ENCODE data around the gene KNG1. TPM values are rescaled to one million over a fixed set of nuclear protein-coding genes. Genes with fewer than 3 reads are reported as not detected.

KNG1 gene
- total and polyA plus RNA-seq, 2 of the 8 experiments (the other 6 are each of a cell fraction or from before 2014, with no cell fraction given), result 0.05 TPM; not detected in 1

DNA sequence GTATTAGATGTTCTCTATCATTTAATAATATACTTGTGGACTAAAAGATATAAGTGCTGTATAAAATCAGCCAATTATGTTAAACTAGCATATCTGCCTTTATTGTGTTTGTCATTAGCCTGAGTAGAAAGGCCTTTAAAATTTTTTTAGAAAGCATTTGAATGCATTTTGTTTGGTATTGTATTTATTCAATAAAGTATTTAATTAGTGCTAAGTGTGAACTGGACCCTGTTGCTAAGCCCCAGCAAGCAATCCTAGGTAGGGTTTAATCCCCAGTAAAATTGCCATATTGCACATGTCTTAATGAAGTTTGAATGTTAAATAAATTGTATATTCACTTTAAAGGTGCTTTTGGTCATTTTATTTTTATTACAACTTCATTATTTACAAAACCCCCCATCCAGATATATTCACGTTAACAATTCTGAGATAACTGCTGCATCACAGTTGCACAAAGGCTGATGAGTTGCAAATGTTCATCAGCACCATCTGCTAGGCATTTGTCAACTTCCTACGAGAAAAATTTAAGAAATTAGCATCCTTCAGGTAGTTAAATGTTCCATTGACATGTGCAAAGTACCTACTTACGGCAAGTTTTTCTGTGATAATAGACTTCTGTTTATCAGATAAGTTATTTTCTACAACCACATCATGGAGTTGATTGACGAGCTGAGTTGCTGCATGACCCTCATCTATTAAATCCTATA, 72.5 kb downstream of the KNG1 start (continued):
- TF ChIP-seq BCL11A (IDR thresholded peaks at IDR 0.05; ENCODE audit: low read depth in 2 of 2, low read length in 2 of 2), result peak in 1 of 2 experiments; percentile 27
- no peak for TF ChIP-seq RBBP5 (IDR thresholded peaks at IDR 0.05; ENCODE audit: borderline replicate concordance, low read depth, low read length)
- TF ChIP-seq KDM1A (IDR thresholded peaks at IDR 0.05; ENCODE audit: borderline replicate concordance, low read length), result no peak
- TF ChIP-seq SP2 (IDR thresholded peaks at IDR 0.05; ENCODE audit: low read length), result no peak
- no peak for TF ChIP-seq CREB1 (IDR thresholded peaks at IDR 0.05)
- no peak for TF ChIP-seq EP300 (IDR thresholded peaks at IDR 0.05; ENCODE audit: borderline replicate concordance in 1 of 2, low read depth in 2 of 2, low read length in 2 of 2)
- no peak for TF ChIP-seq RXRA (IDR thresholded peaks at IDR 0.05; ENCODE audit: insufficient read depth, low read depth, low read length)
- TF ChIP-seq POLR2AphosphoS5 (IDR thresholded peaks at IDR 0.05; ENCODE audit: low read depth, low read length), result peak; percentile 92
- no peak for TF ChIP-seq MAFK (IDR thresholded peaks at IDR 0.05; ENCODE audit: low read depth, low read length)
- TF ChIP-seq HDAC2 (IDR thresholded peaks at IDR 0.05; ENCODE audit: borderline replicate concordance in 1 of 2, low read depth in 2 of 2, low read length in 2 of 2), result no peak
- TF ChIP-seq JUN (IDR thresholded peaks at IDR 0.05; ENCODE audit: low read depth, low read length), result no peak
- TF ChIP-seq EGR1 (IDR thresholded peaks at IDR 0.05; ENCODE audit: borderline replicate concordance, low read depth, low read length), result no peak; the same call in 1 of the 2 replicates
- no peak for TF ChIP-seq KDM4A (IDR thresholded peaks at IDR 0.05; ENCODE audit: low read depth, low read length, severe bottlenecking)

Data from H1 (cell line).